OCI-LY3 (cell line): Measurements from ENCODE around the gene NAT8L.

ENCODE experiments used
- H2AFZ ChIP-seq: fragments of 200-600, 300-600 bp; shearing (Covaris generic); 2 replicates; pipeline ENCODE4 v1.6.0; 2014; ENCODE audit warnings: antibody characterized with exemption, low read depth, low read length
- H3K27ac ChIP-seq: fragments of 200-600, 300-600 bp; sonication (generic); 2 replicates; pipeline ENCODE4 v1.5.1; 2014; ENCODE audit warnings: mild to moderate bottlenecking, low read length, moderate library complexity, mixed read lengths
- H3K27me3 ChIP-seq: fragments of 200-600, 300-600 bp; sonication (generic); 2 replicates; pipeline ENCODE4 v1.6.1; 2014; ENCODE audit warnings: low read depth, low read length, mixed read lengths
- H3K36me3 ChIP-seq: fragments of 200-600, 300-600 bp; sonication (generic); replicated peaks from 2 replicates; pipeline ENCODE3; 2014; ENCODE audit warnings: low read depth, low read length, mixed read lengths
- H3K4me1 ChIP-seq: fragments of 300-600, 200-600 bp; sonication (generic); 2 replicates; pipeline ENCODE4 v1.6.1; 2014; ENCODE audit warnings: low read length, mixed read lengths
- H3K4me2 ChIP-seq: fragments of 200-600, 300-600 bp; sonication (generic); 2 replicates; pipeline ENCODE4 v1.6.1; 2014; ENCODE audit warnings: low read length, mixed read lengths
- H3K4me3 ChIP-seq: fragments of 300-600, 200-600 bp; sonication (generic); 2 replicates; pipeline ENCODE4 v1.5.1; 2014; ENCODE audit warnings: antibody characterized with exemption, mild to moderate bottlenecking, low read length, moderate library complexity
- H3K79me2 ChIP-seq: fragments of 300-600, 200-600 bp; shearing (Covaris generic); 2 replicates; pipeline ENCODE4 v1.6.1; 2014; ENCODE audit warnings: mild to moderate bottlenecking, low read length, mixed read lengths
- H3K9ac ChIP-seq: fragments of 300-600, 200-600 bp; shearing (Covaris generic); 2 replicates; pipeline ENCODE4 v1.6.0; 2014; ENCODE audit warnings: mild to moderate bottlenecking, low read length, moderate library complexity
- H3K9me3 ChIP-seq: fragments of 200-600, 300-600 bp; shearing (Covaris generic); 2 replicates; pipeline ENCODE4 v1.6.1; 2014; ENCODE audit warnings: low read length, mixed read lengths; ENCODE audit not compliant: insufficient read depth
- H4K20me1 ChIP-seq: fragments of 200-600, 300-600 bp; sonication (generic); 2 replicates; pipeline ENCODE4 v1.6.1; 2016; ENCODE audit warnings: low read length, mixed read lengths; ENCODE audit not compliant: insufficient read depth
- CTCF ChIP-seq: fragments of 200-600, 300-600 bp; sonication (generic); IDR thresholded peaks from 2 replicates; pipeline ENCODE4 v1.5.1; 2014; ENCODE audit warnings: antibody characterized with exemption, low read length, low read depth
- EZH2phosphoT487 ChIP-seq: fragments of 200-600 bp; shearing (Covaris generic); IDR thresholded peaks from 2 replicates; pipeline ENCODE4 v1.6.1; 2018; ENCODE audit warnings: antibody characterized with exemption, mixed run types, low read depth

Gene NAT8L

GRCh38 chr4:2061186-2062131 is 2.3 kb downstream of the NAT8L start:
- peaks cover 2% of the 10 kb centered on the region for H3K36me3 ChIP-seq
- peaks cover 5% of the 10 kb centered on the region; the same call in 1 of the 2 replicates for H3K4me1 ChIP-seq
- no peak for TF ChIP-seq CTCF
- TF ChIP-seq EZH2phosphoT487, result no peak
- no peak overlapping the region for H2AFZ ChIP-seq
- H4K20me1 ChIP-seq, result peaks cover 7% of the 10 kb centered on the region
- H3K27me3 ChIP-seq, result no peaks in the 10 kb centered on the region
- H3K27ac ChIP-seq, result no peak overlapping the region
- no peak overlapping the region for H3K9ac ChIP-seq
- 0 out of 2 replicates have a peak overlapping the region, but pooled peaks have one; percentile 57 for H3K4me2 ChIP-seq
- H3K9me3 ChIP-seq, result no peaks in the 10 kb centered on the region
- peaks cover 43% of the 10 kb centered on the region for H3K79me2 ChIP-seq
- H3K4me3 ChIP-seq, result peak overlapping the region; percentile 76; the same call in 1 of the 2 replicates

- H3K4me3 ChIP-seq, result no peak overlapping the region
- H3K4me2 ChIP-seq, result no peak overlapping the region
- H3K79me2 ChIP-seq, result peaks cover 43% of the 10 kb centered on the region
- peaks cover 2% of the 10 kb centered on the region for H3K36me3 ChIP-seq
- H3K9ac ChIP-seq, result no peak overlapping the region
- no peak overlapping the region for H2AFZ ChIP-seq
- TF ChIP-seq EZH2phosphoT487, result no peak
- no peak for TF ChIP-seq CTCF
- peaks cover 5% of the 10 kb centered on the region; the same call in 1 of the 2 replicates for H3K4me1 ChIP-seq
- H3K9me3 ChIP-seq, result no peaks in the 10 kb centered on the region
- no peak overlapping the region for H3K27ac ChIP-seq
- H3K27me3 ChIP-seq, result no peaks in the 10 kb centered on the region
- peaks cover 7% of the 10 kb centered on the region for H4K20me1 ChIP-seq
Observed at GRCh38 chr4:2062168-2062807, 3.2 kb downstream of the NAT8L start.

DNA sequence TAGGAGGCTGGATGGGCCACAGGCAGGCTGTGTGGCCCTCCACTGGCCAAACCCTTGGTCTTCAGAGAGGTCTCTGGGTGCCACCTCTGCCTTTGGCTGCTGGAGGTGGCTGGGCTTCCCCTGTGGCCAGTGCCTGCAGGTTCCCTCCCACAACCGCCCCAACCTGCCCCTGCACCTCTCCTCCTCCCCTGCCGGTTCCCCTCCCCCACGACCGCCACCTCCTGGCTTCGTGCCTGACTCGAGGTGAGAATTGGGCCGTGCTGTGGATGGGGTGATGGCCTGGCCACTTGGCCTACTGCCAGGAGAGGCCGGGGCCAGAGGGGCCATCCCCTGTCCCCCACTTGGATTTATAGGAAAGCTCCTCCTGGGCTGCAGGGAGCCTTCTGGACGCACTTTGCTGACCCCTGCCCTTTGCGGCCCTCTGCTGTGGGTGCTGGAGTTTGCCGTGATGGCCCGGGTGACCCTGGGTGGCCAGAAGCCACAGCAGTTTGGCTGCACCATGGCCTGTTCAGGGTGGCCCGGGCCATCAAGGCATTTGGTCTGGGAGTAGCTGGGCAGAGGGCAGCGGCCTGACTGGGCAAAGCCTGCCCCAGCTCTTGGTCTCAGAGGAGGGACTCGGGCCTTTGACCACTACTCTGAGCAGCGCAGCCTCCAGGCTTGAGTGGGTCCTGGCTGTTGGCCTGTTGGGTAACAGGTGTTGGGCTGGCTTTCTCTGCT is 3.8 kb downstream of the NAT8L start:
- Histone ChIP-seq H3K27me3 (no peaks in the 10 kb centered on the region), H3K4me3 (no peak overlapping the region), H3K79me2 (peaks cover 43% of the 10 kb centered on the region), H3K4me1 (peaks cover 5% of the 10 kb centered on the region; the same call in 1 of the 2 replicates), H3K4me2 (no peak overlapping the region), H3K9ac (no peak overlapping the region), H4K20me1 (peaks cover 11% of the 10 kb centered on the region), H3K27ac (no peak overlapping the region), H3K9me3 (no peaks in the 10 kb centered on the region), H3K36me3 (peaks cover 5% of the 10 kb centered on the region), H2AFZ (no peak overlapping the region)
- TF ChIP-seq CTCF (no peak), EZH2phosphoT487 (no peak)
